HepG2 (cell line): ENCODE results near the gene SFXN2. TPM values are rescaled to one million over a fixed set of nuclear protein-coding genes. Genes with fewer than 3 reads are reported as not detected.
A peak's percentile ranks its signal among the peaks of the same experiment; 100 is the strongest.

Source experiments
- CCDC6 ChIP-seq: sonication (generic); formaldehyde crosslinking; IDR thresholded peaks from 2 replicates; pipeline ENCODE4 v1.8.1; 2022; ENCODE audit warnings: mild to moderate bottlenecking, missing genetic modification reagents, moderate library complexity
- CEBPG ChIP-seq: IDR thresholded peaks from 2 replicates; pipeline ENCODE4 v1.6.1; 2016
- FOXA3 ChIP-seq: IDR thresholded peaks from 2 replicates; pipeline ENCODE4 v1.6.1; 2016; ENCODE audit warnings: missing genetic modification reagents, missing compliant biosample characterization
- FOXJ3 ChIP-seq: sonication (generic); formaldehyde crosslinking; IDR thresholded peaks from 2 replicates; pipeline ENCODE4 v1.4.0; 2020; ENCODE audit warnings: missing genetic modification reagents, mild to moderate bottlenecking, borderline replicate concordance
- HNF4G ChIP-seq, 2 experiments: sonication (generic) in 1 of 2; formaldehyde crosslinking in 1 of 2; IDR thresholded peaks; 2 replicates each; pipeline versions ENCODE4 v1.4.0 to v1.6.1; 2011 to 2020; ENCODE audit warnings: borderline replicate concordance in 2 of 2, low read depth in 2 of 2, mild to moderate bottlenecking in 2 of 2, low read length in 1 of 2, missing genetic modification reagents in 1 of 2, moderate library complexity in 1 of 2
- HNRNPH1 ChIP-seq: fragments of 200-400 bp; formaldehyde crosslinking; optimal IDR thresholded peaks from 2 replicates; pipeline ENCODE3; 2017; ENCODE audit warnings: mild to moderate bottlenecking, low read depth, low read length
- MATR3 ChIP-seq: sonication (generic); formaldehyde crosslinking; IDR thresholded peaks from 2 replicates; pipeline ENCODE4 v1.4.0; 2020; ENCODE audit warnings: missing genetic modification reagents
- NR1H2 ChIP-seq: sonication (generic); formaldehyde crosslinking; IDR thresholded peaks from 2 replicates; pipeline ENCODE4 v1.8.1; 2022; ENCODE audit warnings: low read depth, missing genetic modification reagents, borderline replicate concordance
- NR2F6 ChIP-seq, 2 experiments: IDR thresholded peaks; 2 replicates each; pipeline ENCODE4 v1.6.1; 2016; ENCODE audit warnings: antibody characterized with exemption in 1 of 2, mild to moderate bottlenecking in 1 of 2
- SETDB1 ChIP-seq: sonication (generic); formaldehyde crosslinking; IDR thresholded peaks from 2 replicates; pipeline ENCODE4 v1.5.1; 2020; ENCODE audit warnings: missing genetic modification reagents, mild to moderate bottlenecking, borderline replicate concordance
- TBL1XR1 ChIP-seq: fragments of 150-350 bp; IDR thresholded peaks from 2 replicates; pipeline ENCODE4 v1.6.1; 2014; ENCODE audit warnings: borderline replicate concordance, low read length; ENCODE audit not compliant: partially characterized antibody
- ZBTB20 ChIP-seq: sonication (generic); formaldehyde crosslinking; IDR thresholded peaks from 2 replicates; pipeline ENCODE4 v1.8.1; 2023; ENCODE audit warnings: missing genetic modification reagents, low read depth, mild to moderate bottlenecking, borderline replicate concordance
- ZNF703 ChIP-seq: sonication (generic); formaldehyde crosslinking; IDR thresholded peaks from 2 replicates; pipeline ENCODE4 v1.5.1; 2020; ENCODE audit warnings: missing genetic modification reagents, mild to moderate bottlenecking, moderate library complexity, borderline replicate concordance
- ZNF788 ChIP-seq: sonication (generic); formaldehyde crosslinking; IDR thresholded peaks from 2 replicates; pipeline ENCODE4 v1.5.0; 2020; ENCODE audit warnings: mild to moderate bottlenecking, missing genetic modification reagents, borderline replicate concordance
- polyA plus RNA-seq, 8 experiments: library from polyadenylated mRNA; depleted of rRNA in 3 of 8; stranded (reverse) in 7 of 8; unstranded in 1 of 8; fragments of >200 nt; fragmentation: Illumina TruSeq in 4 of 8; extraction: Trizol in 4 of 8; gene quantifications; 2 replicates each; pipeline versions ENCODE4 v1.2.1 to v1.2.3, GENCODE V29; 2011 to 2016; ENCODE audit warnings: low read depth in 4 of 8, missing spikeins in 1 of 8, mixed read lengths in 1 of 8; ENCODE audit not compliant: insufficient read depth in 1 of 8
- total RNA-seq, 5 experiments: library from RNA; depleted of rRNA; stranded (reverse); fragments of >200 nt; fragmentation: Illumina TruSeq; extraction: Trizol; gene quantifications; 2 replicates each; pipeline ENCODE4 v1.2.3, GENCODE V29; 2016; ENCODE audit warnings: low read depth in 1 of 5
- TF ChIP-seq, protein P1 (sequence below): sonication (generic); formaldehyde crosslinking; IDR thresholded peaks from 2 replicates; pipeline ENCODE4 v1.4.0; 2020; ENCODE audit warnings: mild to moderate bottlenecking, missing genetic modification reagents
- TF ChIP-seq, protein P2 (sequence below): IDR thresholded peaks from 2 replicates; pipeline ENCODE4 v1.6.1; 2012; ENCODE audit warnings: inconsistent platforms
- TF ChIP-seq, protein P3 (sequence below): sonication (generic); formaldehyde crosslinking; IDR thresholded peaks from 2 replicates; pipeline ENCODE4 v1.4.0; 2020; ENCODE audit warnings: mild to moderate bottlenecking, missing genetic modification reagents
- TF ChIP-seq, protein P4 (sequence below): sonication (generic); formaldehyde crosslinking; IDR thresholded peaks from 2 replicates; pipeline ENCODE4 v1.4.0; 2020; ENCODE audit warnings: missing genetic modification reagents

SFXN2 gene
- total and polyA plus RNA-seq, 2 of the 13 experiments (the other 11 are each of a cell fraction or from before 2014, with no cell fraction given): 12.8 to 21.1 TPM

DNA sequence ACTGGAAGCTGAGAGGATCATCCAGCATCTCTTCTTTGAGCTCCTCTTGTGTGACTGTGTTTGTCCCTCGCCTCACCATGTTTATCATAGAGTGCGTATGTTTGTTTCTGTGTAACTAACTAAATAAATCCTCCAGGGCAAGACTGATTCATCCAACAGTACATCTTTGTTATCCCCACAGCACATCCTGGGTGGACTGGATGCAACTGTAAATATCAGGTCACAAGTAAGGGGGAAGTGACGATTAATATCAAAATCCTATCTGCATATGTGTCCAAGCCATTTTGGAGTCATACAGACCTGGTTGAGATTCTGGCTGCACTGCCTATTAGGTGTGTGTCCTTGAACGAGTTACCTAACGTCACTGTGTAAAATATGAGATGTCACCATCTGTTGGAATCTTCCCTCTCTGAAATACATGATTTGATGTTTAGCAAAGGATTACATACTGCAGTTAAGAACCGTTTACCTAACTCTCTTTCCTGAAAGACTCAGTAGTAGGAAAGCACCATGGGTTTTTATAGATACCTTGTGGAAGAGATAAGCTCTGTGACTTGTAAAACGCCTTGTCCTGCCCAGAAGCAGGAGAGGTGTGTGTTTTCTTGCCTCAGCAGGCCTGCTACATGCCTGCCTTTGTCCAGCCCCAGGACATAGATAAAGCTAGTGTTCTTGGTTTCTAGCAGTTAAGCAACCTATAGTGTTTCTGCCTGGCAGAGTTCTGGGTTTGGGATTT is 55.1 kb downstream of the SFXN2 start (continued):
- TF ChIP-seq, protein P1, sequence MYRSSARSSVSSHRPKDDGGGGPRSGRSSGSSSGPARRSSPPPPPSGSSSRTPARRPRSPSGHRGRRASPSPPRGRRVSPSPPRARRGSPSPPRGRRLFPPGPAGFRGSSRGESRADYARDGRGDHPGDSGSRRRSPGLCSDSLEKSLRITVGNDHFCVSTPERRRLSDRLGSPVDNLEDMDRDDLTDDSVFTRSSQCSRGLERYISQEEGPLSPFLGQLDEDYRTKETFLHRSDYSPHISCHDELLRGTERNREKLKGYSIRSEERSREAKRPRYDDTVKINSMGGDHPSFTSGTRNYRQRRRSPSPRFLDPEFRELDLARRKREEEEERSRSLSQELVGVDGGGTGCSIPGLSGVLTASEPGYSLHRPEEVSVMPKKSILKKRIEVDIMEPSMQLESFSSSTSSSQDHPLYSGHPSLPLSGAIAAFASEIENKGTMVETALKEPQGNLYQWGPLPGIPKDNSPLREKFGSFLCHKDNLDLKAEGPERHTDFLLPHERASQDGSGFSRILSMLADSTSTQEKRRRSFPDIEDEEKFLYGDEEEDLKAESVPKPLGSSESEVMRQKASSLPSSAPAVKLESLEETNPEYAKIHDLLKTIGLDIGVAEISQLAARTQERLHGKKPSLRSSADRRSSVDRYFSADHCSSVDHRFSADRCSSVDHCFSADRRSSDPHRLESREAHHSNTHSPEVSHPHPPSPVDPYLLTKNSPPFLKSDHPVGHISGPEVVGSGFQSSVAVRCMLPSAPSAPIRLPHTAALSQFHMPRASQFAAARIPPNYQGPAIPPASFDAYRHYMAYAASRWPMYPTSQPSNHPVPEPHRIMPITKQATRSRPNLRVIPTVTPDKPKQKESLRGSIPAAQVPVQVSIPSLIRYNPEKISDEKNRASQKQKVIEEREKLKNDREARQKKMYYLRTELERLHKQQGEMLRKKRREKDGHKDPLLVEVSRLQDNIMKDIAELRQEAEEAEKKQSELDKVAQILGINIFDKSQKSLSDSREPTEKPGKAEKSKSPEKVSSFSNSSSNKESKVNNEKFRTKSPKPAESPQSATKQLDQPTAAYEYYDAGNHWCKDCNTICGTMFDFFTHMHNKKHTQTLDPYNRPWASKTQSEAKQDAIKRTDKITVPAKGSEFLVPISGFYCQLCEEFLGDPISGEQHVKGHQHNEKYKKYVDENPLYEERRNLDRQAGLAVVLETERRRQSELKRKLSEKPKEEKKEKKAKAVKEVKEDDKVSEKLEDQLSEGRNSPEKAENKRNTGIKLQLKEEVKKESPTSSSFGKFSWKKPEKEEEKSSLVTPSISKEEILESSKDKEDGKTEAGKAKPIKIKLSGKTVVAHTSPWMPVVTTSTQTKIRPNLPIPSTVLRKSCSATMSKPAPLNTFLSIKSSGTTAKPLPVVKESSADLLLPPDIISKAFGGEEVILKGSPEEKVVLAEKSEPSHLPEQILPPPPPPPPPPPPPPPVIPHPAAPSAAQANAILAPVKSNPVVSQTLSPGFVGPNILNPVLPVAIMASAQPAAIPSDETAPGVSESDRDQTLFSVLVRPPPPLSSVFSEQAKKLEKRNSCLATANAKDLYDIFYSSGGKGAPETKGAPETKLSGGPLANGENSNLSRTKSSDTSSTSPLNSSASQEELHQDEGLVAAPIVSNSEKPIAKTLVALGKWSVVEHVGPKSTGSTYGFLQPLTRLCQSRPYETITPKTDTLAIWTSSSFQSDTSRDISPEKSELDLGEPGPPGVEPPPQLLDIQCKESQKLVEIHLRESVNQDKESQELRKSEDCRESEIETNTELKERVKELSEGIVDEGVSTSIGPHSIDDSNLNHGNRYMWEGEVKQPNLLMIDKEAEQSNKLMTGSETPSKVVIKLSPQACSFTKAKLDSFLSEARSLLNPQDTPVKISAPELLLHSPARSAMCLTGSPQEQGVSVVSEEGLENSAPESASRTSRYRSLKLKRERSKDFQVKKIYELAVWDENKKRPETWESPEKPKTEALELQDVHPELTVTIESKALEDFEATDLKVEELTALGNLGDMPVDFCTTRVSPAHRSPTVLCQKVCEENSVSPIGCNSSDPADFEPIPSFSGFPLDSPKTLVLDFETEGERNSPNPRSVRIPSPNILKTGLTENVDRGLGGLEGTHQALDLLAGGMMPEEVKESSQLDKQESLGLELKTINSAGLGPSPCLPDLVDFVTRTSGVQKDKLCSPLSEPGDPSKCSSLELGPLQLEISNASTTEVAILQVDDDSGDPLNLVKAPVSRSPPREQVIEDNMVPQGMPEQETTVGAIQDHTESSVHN (CRISPR knock-in tag): no peak
- TF ChIP-seq, protein P2, sequence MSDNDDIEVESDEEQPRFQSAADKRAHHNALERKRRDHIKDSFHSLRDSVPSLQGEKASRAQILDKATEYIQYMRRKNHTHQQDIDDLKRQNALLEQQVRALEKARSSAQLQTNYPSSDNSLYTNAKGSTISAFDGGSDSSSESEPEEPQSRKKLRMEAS: no peak
- TF ChIP-seq HNRNPH1: no peak
- peak; percentile 29; the same call in 1 of the 2 replicates for TF ChIP-seq FOXJ3 (CRISPR knock-in tag)
- TF ChIP-seq, protein P3, sequence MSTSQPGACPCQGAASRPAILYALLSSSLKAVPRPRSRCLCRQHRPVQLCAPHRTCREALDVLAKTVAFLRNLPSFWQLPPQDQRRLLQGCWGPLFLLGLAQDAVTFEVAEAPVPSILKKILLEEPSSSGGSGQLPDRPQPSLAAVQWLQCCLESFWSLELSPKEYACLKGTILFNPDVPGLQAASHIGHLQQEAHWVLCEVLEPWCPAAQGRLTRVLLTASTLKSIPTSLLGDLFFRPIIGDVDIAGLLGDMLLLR (CRISPR knock-in tag): no peak
- no peak for TF ChIP-seq ZBTB20 (CRISPR knock-in tag)
- TF ChIP-seq FOXA3 (CRISPR knock-in tag): peak; percentile 86
- TF ChIP-seq ZNF788 (CRISPR knock-in tag): no peak
- TF ChIP-seq CCDC6 (CRISPR knock-in tag): peak; percentile 40; the same call in 1 of the 2 replicates
- no peak for TF ChIP-seq MATR3 (CRISPR knock-in tag)
- no peak for TF ChIP-seq NR1H2 (CRISPR knock-in tag)
- TF ChIP-seq NR2F6 (IDR thresholded peaks at IDR 0.05): 0 out of 2 replicates have a peak, but pooled peaks have one; percentile 16
- peak; percentile 31; the same call in 1 of the 2 replicates for TF ChIP-seq NR2F6 (CRISPR knock-in tag; IDR thresholded peaks at IDR 0.05)
- peak; percentile 69 for TF ChIP-seq TBL1XR1
- TF ChIP-seq, protein P4, sequence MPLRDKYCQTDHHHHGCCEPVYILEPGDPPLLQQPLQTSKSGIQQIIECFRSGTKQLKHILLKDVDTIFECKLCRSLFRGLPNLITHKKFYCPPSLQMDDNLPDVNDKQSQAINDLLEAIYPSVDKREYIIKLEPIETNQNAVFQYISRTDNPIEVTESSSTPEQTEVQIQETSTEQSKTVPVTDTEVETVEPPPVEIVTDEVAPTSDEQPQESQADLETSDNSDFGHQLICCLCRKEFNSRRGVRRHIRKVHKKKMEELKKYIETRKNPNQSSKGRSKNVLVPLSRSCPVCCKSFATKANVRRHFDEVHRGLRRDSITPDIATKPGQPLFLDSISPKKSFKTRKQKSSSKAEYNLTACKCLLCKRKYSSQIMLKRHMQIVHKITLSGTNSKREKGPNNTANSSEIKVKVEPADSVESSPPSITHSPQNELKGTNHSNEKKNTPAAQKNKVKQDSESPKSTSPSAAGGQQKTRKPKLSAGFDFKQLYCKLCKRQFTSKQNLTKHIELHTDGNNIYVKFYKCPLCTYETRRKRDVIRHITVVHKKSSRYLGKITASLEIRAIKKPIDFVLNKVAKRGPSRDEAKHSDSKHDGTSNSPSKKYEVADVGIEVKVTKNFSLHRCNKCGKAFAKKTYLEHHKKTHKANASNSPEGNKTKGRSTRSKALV (CRISPR knock-in tag): no peak; the same call in 1 of the 2 replicates
- 0 out of 2 replicates have a peak, but pooled peaks have one; percentile 2 for TF ChIP-seq CEBPG (CRISPR knock-in tag)
- TF ChIP-seq HNF4G (IDR thresholded peaks at IDR 0.05; ENCODE audit: borderline replicate concordance, low read depth, low read length): no peak
- TF ChIP-seq HNF4G (CRISPR knock-in tag; IDR thresholded peaks at IDR 0.05; ENCODE audit: borderline replicate concordance, low read depth): no peak
- TF ChIP-seq SETDB1 (CRISPR knock-in tag): no peak
- no peak for TF ChIP-seq ZNF703 (CRISPR knock-in tag)
